Heart right ventricle (tissue), 16 donors: ENCODE data around the gene CTDSPL. TPM values are rescaled to one million over a fixed set of nuclear protein-coding genes. Genes with fewer than 3 reads are reported as not detected.

Experiments used
- ATAC-seq, 8 donors: fragments of 200-7000 bp; cut with Tn5 transposase; one replicate each; pipeline ENCODE4 v1.9.1; 2020; ENCODE audit warnings: mild to moderate bottlenecking in 8 of 8, moderate library complexity in 8 of 8, moderate number of reproducible peaks in 1 of 8
- DNase-seq, 2 donors: peaks; one replicate each; pipeline ENCODE4 v3.0.0-alpha.2; 2020
- H3K27ac ChIP-seq, 10 donors: fragments of 200-600 bp; sonication (generic) in 2 of 10; one replicate each; pipeline versions ENCODE4 v1.5.0 to v1.8.0; 2020 to 2022; ENCODE audit warnings: mild to moderate bottlenecking in 3 of 10
- H3K27me3 ChIP-seq, 7 donors: fragments of 200-600 bp; one replicate each; pipeline ENCODE4 v1.8.0; 2021 to 2022; ENCODE audit warnings: mild to moderate bottlenecking in 2 of 7
- H3K36me3 ChIP-seq, 9 donors: fragments of 200-600 bp; sonication (generic) in 1 of 9; one replicate each; pipeline versions ENCODE4 v1.5.0 to v1.8.0; 2020 to 2022; ENCODE audit warnings: mild to moderate bottlenecking in 2 of 9
- H3K4me1 ChIP-seq, 9 donors: fragments of 200-600 bp; sonication (generic) in 1 of 9; one replicate each; pipeline versions ENCODE4 v1.5.0 to v1.8.0; 2020 to 2022; ENCODE audit warnings: mild to moderate bottlenecking in 4 of 9
- H3K4me3 ChIP-seq, 10 donors: fragments of 200-600 bp; sonication (generic) in 2 of 10; one replicate each; pipeline versions ENCODE4 v1.5.0 to v1.8.0; 2020 to 2022; ENCODE audit warnings: mild to moderate bottlenecking in 7 of 10, moderate library complexity in 2 of 10
- H3K9me3 ChIP-seq, 11 donors: fragments of 200-600 bp in 10 of 11; sonication (generic) in 2 of 11; one replicate each; pipeline versions ENCODE4 v1.5.0 to v1.8.0; 2013 to 2022; ENCODE audit warnings: mild to moderate bottlenecking in 2 of 11, control low read depth in 1 of 11, moderate library complexity in 1 of 11
- CTCF ChIP-seq, 9 donors: fragments of 200-600 bp; sonication (generic) in 2 of 9; IDR thresholded peaks; one replicate each; pipeline versions ENCODE4 v1.5.0 to v1.8.0; 2021 to 2022; ENCODE audit warnings: antibody characterized with exemption in 9 of 9, mild to moderate bottlenecking in 5 of 9, moderate library complexity in 1 of 9
- WGBS, 2 donors: extraction: QIAGEN DNeasy Blood & Tissue Kit; methylation state at CpG; one replicate each; pipeline ENCODE4 v1.1.7; 2013; ENCODE audit warnings: inconsistent platforms in 1 of 2; 5-methylcytosine and 5-hydroxymethylcytosine counted together
- intact Hi-C, 10 donors: fragments of 100-400 bp; cut with DNase I; formaldehyde crosslinking; loops; one replicate each; pipeline versions ENCODE4 v1.11.1 to v1.14.2; 2022
- polyA plus RNA-seq, 2 donors: library from polyadenylated mRNA; stranded (reverse); fragments of 200-250 nt; gene quantifications; one replicate each; pipeline ENCODE4 v1.2.3, GENCODE V29; 2013
- total RNA-seq, 10 donors: library from RNA; stranded (reverse); fragmentation: NEBNext Ultra II Directional in 3 of 10; extraction: Animal tissue kit (Norgen Biotek cat#: 25700) in 3 of 10; gene quantifications; one replicate each; pipeline versions ENCODE4 v1.2.1 to v1.2.4, GENCODE V29; 2021 to 2023
- donor health status: Arrhythmogenic right ventricular cardiomyopathy.
- donor health status: ischemic (EF 13 %, LVEDD 7.1; RV severe dilation, severe dysfunction).
- donor health status: healthy with polysubstance abuse.
- donor health status: DM: no; HTN: yes; CAD: no.
- donor health status: DM: no; HTN: no; CAD: no.
- donor health status: ischemic (EF 25% LVEDD 6.9; RV normal size, moderate dysfunction).
- donor health status: ischemic (EF 25% LVEDD 5.7; RV mildly dilated, moderate dysfunction).
- donor health status: healthy.
- donor health status: DM: yes; HTN: yes; CAD: no.
- donor health status: Ischemic cardiomyopathy.
- donor health status: ischemic (EF 35%, LVEDD 5.7; RV mildly dilated, moderate dysfunction).
- donor health status: nonischemic (EF 11% LVEDD 7.7; RV severe dilation, severe dysfunction).
- donor health status: DM: yes; HTN: yes; CAD: no.
- donor health status: PGD.
- donor health status: ischemic (EF 29% LVEDD 5.4; RV normal size, mild dysfunction).
- donor health status: nonischemic (EF 23%, LVEDD 6.1; RV moderate dilation, normal function).

The CTDSPL gene
- total and polyA plus RNA-seq, 12 donors, result 5.4 to 51.5 (median 41.2) TPM

- Histone ChIP-seq H3K9me3 (no peaks in the 10 kb centered on the region), H3K4me1 (peaks cover 0 to 44% (median 19%) of the 10 kb centered on the region in 9 donors), H3K27me3 (no peaks in the 10 kb centered on the region), H3K36me3 (peaks cover 0 to 15% (median 0%) of the 10 kb centered on the region in 9 donors), H3K4me3 (peak overlapping the region in 9 of 10 donors; percentile 51 to 81 (median 63)), H3K27ac (peak overlapping the region in 9 of 10 donors; percentile 54 to 95 (median 82))
- TF ChIP-seq CTCF (IDR thresholded peaks at IDR 0.05), result no peak
- 54 to 73% methylated on average over 6 of the region's 6 CpGs for WGBS, 2 donors
- peak in 1 of 8 donors; percentile 1 for ATAC-seq
- DNase-seq, result no peak
- intact Hi-C loops, result no loop called here
Observed at GRCh38 chr3:37993460-37993819, 131.8 kb downstream of the CTDSPL start.

- H3K4me1 ChIP-seq, result peaks cover 0 to 47% (median 22%) of the 10 kb centered on the region in 9 donors
- H3K27me3 ChIP-seq, result no peaks in the 10 kb centered on the region
- H3K4me3 ChIP-seq, result peak overlapping the region; percentile 31 to 81 (median 63)
- H3K9me3 ChIP-seq, result no peaks in the 10 kb centered on the region
- ATAC-seq, result peak; percentile 42 to 77 (median 71)
- 8 to 12% methylated on average over 49 of the region's 49 CpGs for whole genome bisulfite sequencing, 2 donors
- H3K36me3 ChIP-seq, result peaks cover 0 to 15% (median 0%) of the 10 kb centered on the region in 9 donors
- peak; percentile 76 to 81 for DNase-seq
- intact Hi-C loops, result no loop called here
- H3K27ac ChIP-seq, result peak overlapping the region; percentile 54 to 95 (median 81)
- TF ChIP-seq CTCF (IDR thresholded peaks at IDR 0.05), result peak in 4 of 9 donors; percentile 5 to 35 (median 23)
Observed at GRCh38 chr3:37993820-37994638, 132.3 kb downstream of the CTDSPL start.

GRCh38 chr3:37994639-37994972 lies 132.9 kb downstream of the CTDSPL start:
- peak overlapping the region; percentile 31 to 81 (median 63) for H3K4me3 ChIP-seq
- WGBS, 2 donors, result 44 to 48% methylated on average over 2 of the region's 2 CpGs

More at GRCh38 chr3:37994639-37994972, 132.9 kb downstream of the CTDSPL start:
- Histone ChIP-seq H3K4me1 (peaks cover 0 to 52% (median 26%) of the 10 kb centered on the region in 9 donors), H3K27ac (peak overlapping the region in 9 of 10 donors; percentile 54 to 95 (median 82)), H3K27me3 (no peaks in the 10 kb centered on the region), H3K36me3 (peaks cover 0 to 15% (median 0%) of the 10 kb centered on the region in 9 donors), H3K9me3 (no peaks in the 10 kb centered on the region)
- intact Hi-C loops, result no loop called here
- ATAC-seq (no peak), DNase-seq (no peak)
- no peak for TF ChIP-seq CTCF (IDR thresholded peaks at IDR 0.05)
